ENCODE results near the gene ARFRP1. TPM values are rescaled to one million over a fixed set of nuclear protein-coding genes. Genes with fewer than 3 reads are reported as not detected.

The ARFRP1 gene
- total RNA-seq, 1 donor from 2014 or later, result 74.5 TPM

GRCh38 chr20:63658749-63659187 is 49.0 kb downstream of the ARFRP1 start:
- intact Hi-C loops (cut with micrococcal nuclease), result loop anchor here (1.0 to 10.0 kb wide), 13 partner anchors 16 to 724 kb away; partner anchors contain the start of genes ARFRP1, GID8, GMEB2 and PRPF6

GRCh38 chr20:63657937-63658748 is 49.6 kb downstream of the ARFRP1 start, which contains the start of gene RTEL1:
TSS of gene RTEL1 (plus strand) at chr20:63658312. CDS start at chr20:63659403, 1,091 bp downstream.
- intact Hi-C loops (cut with micrococcal nuclease), result loop anchor here (1.0 to 10.0 kb wide), 13 partner anchors 16 to 723 kb away; partner anchors contain the start of genes ARFRP1, GID8, GMEB2 and PRPF6

- intact Hi-C loops (cut with micrococcal nuclease), result loop anchor here (5.0 to 10.0 kb wide), 2 partner anchors 440 to 723 kb away; partner anchors contain the start of genes GID8 and YTHDF1
Observed at GRCh38 chr20:63657260-63657936, 50.4 kb downstream of the ARFRP1 start.

- intact Hi-C loops (cut with micrococcal nuclease), result loop anchor here (5.0 to 10.0 kb wide), 2 partner anchors 439 to 722 kb away; partner anchors contain the start of genes GID8 and YTHDF1
Observed at GRCh38 chr20:63656451-63656850, 51.3 kb downstream of the ARFRP1 start.

GRCh38 chr20:63655249-63655648 is 52.5 kb downstream of the ARFRP1 start:
- intact Hi-C loops (cut with micrococcal nuclease), result loop anchor here (5.0 to 10.0 kb wide), 2 partner anchors 438 to 720 kb away; partner anchors contain the start of genes GID8 and YTHDF1

GRCh38 chr20:63653974-63654668 is 53.7 kb downstream of the ARFRP1 start:
- intact Hi-C loops (cut with micrococcal nuclease), result loop anchor here (10.0 kb wide), 1 partner anchor 719 kb away; the partner anchor contains the start of gene GID8

- intact Hi-C loops (cut with micrococcal nuclease), result loop anchor here (10.0 kb wide), 1 partner anchor 719 kb away; the partner anchor contains the start of gene GID8
Observed at GRCh38 chr20:63653041-63653973, 54.5 kb downstream of the ARFRP1 start, which contains the start of gene STMN3. TSS of gene STMN3 (minus strand) at chr20:63653424. CDS start at chr20:63653345, 79 bp downstream.

- intact Hi-C loops (cut with micrococcal nuclease), result loop anchor here (10.0 kb wide), 1 partner anchor 718 kb away; the partner anchor contains the start of gene GID8
Observed at GRCh38 chr20:63652192-63652980, 55.4 kb downstream of the ARFRP1 start.

- intact Hi-C loops (cut with micrococcal nuclease), result loop anchor here (10.0 kb wide), 1 partner anchor 717 kb away; the partner anchor contains the start of gene GID8
Observed at GRCh38 chr20:63651942-63652191, 55.9 kb downstream of the ARFRP1 start.

- intact Hi-C loops (cut with micrococcal nuclease), result loop anchor here (10.0 kb wide), 1 partner anchor 716 kb away; the partner anchor contains the start of gene GID8
Observed at GRCh38 chr20:63650486-63650885, 57.3 kb downstream of the ARFRP1 start.

GRCh38 chr20:63648895-63649589 is 58.7 kb downstream of the ARFRP1 start:
- intact Hi-C loops (cut with micrococcal nuclease), result no loop called here

Other genes with a start within 250 kb of the ARFRP1 start
- gene KCNQ2, start 235.3 kb downstream of the ARFRP1 start, total RNA-seq, result not detected in 2 replicates
- 1.2 and 1.6 TPM in 2 replicates for gene EEF1A2, start 208.9 kb downstream of the ARFRP1 start, total RNA-seq
- 137 and 141 TPM in 2 replicates for gene PPDPF, start 187.2 kb downstream of the ARFRP1 start, total RNA-seq
- gene PTK6, start 170.6 kb downstream of the ARFRP1 start, total RNA-seq, result 1.2 TPM in 2 replicates
- gene SRMS, start 160.2 kb downstream of the ARFRP1 start, total RNA-seq, result not detected in 2 replicates
- gene FNDC11, start 153.8 kb downstream of the ARFRP1 start, total RNA-seq, result 0.27 and 0.49 TPM in 2 replicates
- gene HELZ2, start 133.7 kb downstream of the ARFRP1 start, total RNA-seq, result 118 and 120 TPM in 2 replicates
- 15.5 and 16.8 TPM in 2 replicates for gene GMEB2, start 80.9 kb downstream of the ARFRP1 start, total RNA-seq
- 14.3 and 15.5 TPM in 2 replicates for gene STMN3, start 54.6 kb downstream of the ARFRP1 start, total RNA-seq
- gene RTEL1, start 49.7 kb downstream of the ARFRP1 start, total RNA-seq, result 43.1 and 47.5 TPM in 2 replicates
- gene TNFRSF6B, start 11.3 kb downstream of the ARFRP1 start, total RNA-seq, result not detected in 2 replicates
- gene ZGPAT, start 63 bp upstream of the ARFRP1 start, total RNA-seq, result 46.5 and 50.4 TPM in 2 replicates
- 73.8 and 77.7 TPM in 2 replicates for gene LIME1, start 28.7 kb upstream of the ARFRP1 start, total RNA-seq
- 66.1 and 70.4 TPM in 2 replicates for gene SLC2A4RG, start 31.8 kb upstream of the ARFRP1 start, total RNA-seq
- gene ZBTB46, start 123.3 kb upstream of the ARFRP1 start, total RNA-seq, result 0.54 and 0.61 TPM in 2 replicates
- gene ABHD16B, start 153.5 kb upstream of the ARFRP1 start, total RNA-seq, result not detected in 2 replicates
- gene TPD52L2, start 157.3 kb upstream of the ARFRP1 start, total RNA-seq, result 53.8 and 53.9 TPM in 2 replicates
- 58.3 and 58.4 TPM in 2 replicates for gene DNAJC5, start 187.2 kb upstream of the ARFRP1 start, total RNA-seq
- gene UCKL1, start 248.4 kb upstream of the ARFRP1 start, total RNA-seq, result 43.0 and 45.5 TPM in 2 replicates

Measured in T-helper 1 cell treated with Interleukin-12 subunit alpha and Interleukin-12 subunit beta and Interleukin-4 antibody, amounts not matched to agents 30 ng/mL and 1 ng/mL, for 36 hours (primary cell).